Body of pancreas (tissue), 4 donors: ENCODE data around the gene DUS2. TPM values are rescaled to one million over a fixed set of nuclear protein-coding genes. Genes with fewer than 3 reads are reported as not detected.
"Not testable (repeated sequence)": the region's sequence is repeated elsewhere in the genome, so short reads cannot be mapped to it uniquely, and the experiment has no call there.

ENCODE experiments used
- ATAC-seq: fragments of 150-250 bp; one replicate; pipeline ENCODE4 v1.9.1; 2016
- DNase-seq, 4 donors: peaks; one replicate each; pipeline ENCODE4 v3.0.0-alpha.2; 2019
- H3K27ac ChIP-seq, 4 donors: fragments of 200-600 bp; sonication (generic); 1 replicate in 3 of 4; 2 replicates in 1 of 4; pipeline versions ENCODE4 v1.5.1 to v1.6.1; 2016 to 2019; ENCODE audit warnings: mild to moderate bottlenecking in 1 of 4, mixed read lengths in 1 of 4, moderate library complexity in 1 of 4
- H3K27me3 ChIP-seq, 2 donors: fragments of 200-600 bp; sonication (generic); one replicate each; pipeline ENCODE4 v1.6.0; 2016; ENCODE audit warnings: mild to moderate bottlenecking in 1 of 2
- H3K36me3 ChIP-seq, 2 donors: fragments of 200-600 bp; sonication (generic); replicated peaks in 1 of 2; 2 replicates each; pipeline ENCODE4 v1.5.1; 2016; ENCODE audit warnings: low read depth in 2 of 2; ENCODE audit not compliant: insufficient read depth in 1 of 2
- H3K4me1 ChIP-seq: fragments of 200-600 bp; sonication (generic); one replicate; pipeline ENCODE4 v1.6.0; 2016
- H3K4me3 ChIP-seq, 2 donors: fragments of 200-600 bp; sonication (generic); 1 replicate in 1 of 2; 2 replicates in 1 of 2; pipeline ENCODE4 v1.5.1; 2016 to 2019
- H3K9me3 ChIP-seq, 3 donors: fragments of 200-600 bp; sonication (generic); 1 replicate in 2 of 3; 2 replicates in 1 of 3; pipeline ENCODE4 v1.5.1; 2016
- CTCF ChIP-seq, 7 experiments: fragments of 450-650 bp in 4 of 7; fragments of 200-600 bp in 3 of 7; sonication (generic) in 3 of 7; IDR thresholded peaks; one replicate each; pipeline ENCODE4 v1.5.1; 2016 to 2019; ENCODE audit warnings: antibody characterized with exemption in 7 of 7
- POLR2A ChIP-seq, 3 donors: fragments of 450-650 bp; IDR thresholded peaks; one replicate each; pipeline ENCODE4 v1.6.1; 2016; ENCODE audit warnings: antibody characterized with exemption in 3 of 3, mild to moderate bottlenecking in 2 of 3
- WGBS, 2 donors: methylation state at CpG; one replicate each; pipeline ENCODE4 v1.1.5; 2017; 5-methylcytosine and 5-hydroxymethylcytosine counted together
- intact Hi-C: fragments of 100-400 bp; cut with DNase I; formaldehyde crosslinking; loops from one replicate; pipeline ENCODE4 v1.15.1; 2023
- total RNA-seq, 2 donors: library from RNA; depleted of rRNA; stranded (reverse); fragments of >200 nt; gene quantifications; one replicate each; pipeline ENCODE4 v1.1.0, GENCODE V29; 2016

DUS2 gene
- total RNA-seq, 2 donors from 2014 or later = 3.1 to 3.6 TPM

- intact Hi-C loops = no loop called here
- H3K4me3 ChIP-seq = no peak overlapping the region
- H3K4me1 ChIP-seq = no peaks in the 10 kb centered on the region
- H3K27ac ChIP-seq = no peak overlapping the region
- no peaks in the 10 kb centered on the region for H3K27me3 ChIP-seq
- TF ChIP-seq POLR2A (IDR thresholded peaks at IDR 0.05) (no peak), CTCF (IDR thresholded peaks at IDR 0.05) (peak in 5 of 7 experiments; percentile 5 to 36 (median 22))
- no peak for ATAC-seq
- WGBS, 2 donors = 83% methylated on average over 2 of the region's 2 CpGs
- no peaks in the 10 kb centered on the region for H3K9me3 ChIP-seq
- DNase-seq = no peak
- no peaks in the 10 kb centered on the region for H3K36me3 ChIP-seq
Measured at GRCh38 chr16:68116256-68116867, 93.3 kb downstream of the DUS2 start.

- H3K4me1 ChIP-seq = no peaks in the 10 kb centered on the region
- no peaks in the 10 kb centered on the region for H3K9me3 ChIP-seq
- DNase-seq (no peak), ATAC-seq (no peak)
- H3K4me3 ChIP-seq = no peak overlapping the region
- 85 to 93% methylated on average over 3 of the region's 3 CpGs for WGBS, 2 donors
- no peaks in the 10 kb centered on the region for H3K27me3 ChIP-seq
- intact Hi-C loops = no loop called here
- no peak overlapping the region for H3K27ac ChIP-seq
- H3K36me3 ChIP-seq = no peaks in the 10 kb centered on the region
- no peak for TF ChIP-seq CTCF (IDR thresholded peaks at IDR 0.05)
- TF ChIP-seq POLR2A (IDR thresholded peaks at IDR 0.05) = no peak
Measured at GRCh38 chr16:68117884-68118283, 94.8 kb downstream of the DUS2 start.

GRCh38 chr16:68118954-68119353 is 95.9 kb downstream of the DUS2 start:
- 95 to 97% methylated on average over 13 of the region's 13 CpGs for WGBS, 2 donors
- intact Hi-C loops = not testable (repeated sequence)

GRCh38 chr16:68120496-68120895 is 97.4 kb downstream of the DUS2 start:
- WGBS, 2 donors = 92 to 99% methylated on average over 5 of the region's 5 CpGs
- H3K4me1 ChIP-seq, H3K4me3 ChIP-seq, intact Hi-C loops, ATAC-seq, H3K36me3 ChIP-seq, H3K27me3 ChIP-seq, H3K27ac ChIP-seq, H3K9me3 ChIP-seq, DNase-seq: not testable (repeated sequence)

More at GRCh38 chr16:68118954-68119353, 95.9 kb downstream of the DUS2 start:
- H3K4me1 ChIP-seq, DNase-seq, H3K27me3 ChIP-seq, H3K4me3 ChIP-seq, H3K27ac ChIP-seq, H3K36me3 ChIP-seq, H3K9me3 ChIP-seq, ATAC-seq: not testable (repeated sequence)

- Histone ChIP-seq H3K4me3 (no peak overlapping the region), H3K9me3 (no peaks in the 10 kb centered on the region), H3K27ac (no peak overlapping the region), H3K27me3 (no peaks in the 10 kb centered on the region), H3K4me1 (no peaks in the 10 kb centered on the region), H3K36me3 (no peaks in the 10 kb centered on the region)
- ATAC-seq = no peak
- no peak for TF ChIP-seq CTCF (IDR thresholded peaks at IDR 0.05)
- no peak for TF ChIP-seq POLR2A (IDR thresholded peaks at IDR 0.05)
- WGBS, 2 donors = 92 to 93% methylated on average over 2 of the region's 2 CpGs
- DNase-seq = no peak
- intact Hi-C loops = no loop called here
Measured at GRCh38 chr16:68126395-68126794, 103.3 kb downstream of the DUS2 start.
